Embryonic facial prominence (tissue), 1 donor: ENCODE data around the gene CDH15.
"Not testable (repeated sequence)": the region's sequence is repeated elsewhere in the genome, so short reads cannot be mapped to it uniquely, and the experiment has no call there.

Experiments used
- DNase-seq: peaks from one replicate; pipeline ENCODE4 v3.0.0-alpha.2; 2016; ENCODE audit errors: extremely low spot score

CDH15 gene

GRCh38 chr16:89230255-89230654 lies 58.7 kb downstream of the CDH15 start:
- DNase-seq: no peak

- DNase-seq: no peak
Measured at GRCh38 chr16:89232107-89232506, 60.6 kb downstream of the CDH15 start.

GRCh38 chr16:89233678-89234490 lies 62.3 kb downstream of the CDH15 start:
- no peak for DNase-seq

- no peak for DNase-seq
Measured at GRCh38 chr16:89237733-89238132, 66.2 kb downstream of the CDH15 start.

GRCh38 chr16:89241187-89242007 lies 69.8 kb downstream of the CDH15 start:
- DNase-seq: peak; percentile 60

- no peak for DNase-seq
Measured at GRCh38 chr16:89242795-89243200, 71.2 kb downstream of the CDH15 start.

- DNase-seq: no peak
Measured at GRCh38 chr16:89243664-89244063, 72.1 kb downstream of the CDH15 start.

GRCh38 chr16:89244264-89244663 lies 72.7 kb downstream of the CDH15 start:
- not testable (repeated sequence) for DNase-seq

GRCh38 chr16:89244754-89245153 lies 73.2 kb downstream of the CDH15 start:
- no peak for DNase-seq
